Retinal pigment epithelial cell (primary cell): ENCODE measurements around the gene MYL11.

ENCODE experiments used
- DNase-seq: peaks from one replicate; pipeline ENCODE4 v3.0.0-alpha.2; 2010; ENCODE audit warnings: low read depth
- H3K4me3 ChIP-seq: 2 replicates; pipeline ENCODE4 v1.5.1; 2011; ENCODE audit warnings: mild to moderate bottlenecking, low read length, control low read depth, moderate library complexity
- CTCF ChIP-seq: conservative IDR thresholded peaks from 2 replicates; pipeline ENCODE4 v1.5.1; 2011; ENCODE audit warnings: low read depth, low read length, control low read depth, inconsistent platforms

Gene MYL11

GRCh38 chr16:30418350-30419181 is 44.0 kb downstream of the MYL11 start:
- TF ChIP-seq CTCF = peak; percentile 19
- no peak for DNase-seq
- peak overlapping the region; percentile 43 for H3K4me3 ChIP-seq

- no peak for TF ChIP-seq CTCF
- DNase-seq = no peak
- H3K4me3 ChIP-seq = no peak overlapping the region
These were observed 46.4 kb downstream of the MYL11 start for GRCh38 chr16:30421010-30421409.
